ENCODE data around the gene EFNA3.

EFNA3 gene

GRCh38 chr1:155131285-155131684 is 52.6 kb downstream of the EFNA3 start:
- Histone ChIP-seq H3K36me3 (ENCODE audit: control insufficient read depth, insufficient read depth, low read length) (no peaks in the 10 kb centered on the region), H3K27me3 (ENCODE audit: control insufficient read depth, insufficient read depth, low read length, poor library complexity, severe bottlenecking) (peaks cover 45% of the 10 kb centered on the region), H3K9me3 (ENCODE audit: control insufficient read depth, low read length) (no peaks in the 10 kb centered on the region), H3K4me3 (ENCODE audit: insufficient read depth, low read depth, low read length) (no peak overlapping the region), H3K27ac (ENCODE audit: insufficient read depth, low read depth, low read length, poor library complexity, severe bottlenecking) (no peak overlapping the region), H3K4me1 (ENCODE audit: control insufficient read depth, insufficient read depth, low read length) (peaks cover 45% of the 10 kb centered on the region)
- WGBS, 2 experiments: 95 to 96% methylated on average over 8 of the region's 8 CpGs

- Histone ChIP-seq H3K4me3 (ENCODE audit: insufficient read depth, low read depth, low read length) (no peak overlapping the region), H3K9me3 (ENCODE audit: control insufficient read depth, low read length) (no peaks in the 10 kb centered on the region), H3K27ac (ENCODE audit: insufficient read depth, low read depth, low read length, poor library complexity, severe bottlenecking) (no peak overlapping the region), H3K27me3 (ENCODE audit: control insufficient read depth, insufficient read depth, low read length, poor library complexity, severe bottlenecking) (peaks cover 40% of the 10 kb centered on the region), H3K36me3 (ENCODE audit: control insufficient read depth, insufficient read depth, low read length) (no peaks in the 10 kb centered on the region), H3K4me1 (ENCODE audit: control insufficient read depth, insufficient read depth, low read length) (peaks cover 41% of the 10 kb centered on the region)
- 71 to 82% methylated on average over 1 of the region's 2 CpGs for WGBS, 2 experiments
Observed at GRCh38 chr1:155131856-155132255, 53.2 kb downstream of the EFNA3 start.

GRCh38 chr1:155133799-155134281 is 55.2 kb downstream of the EFNA3 start:
- H3K4me1 ChIP-seq (ENCODE audit: control insufficient read depth, insufficient read depth, low read length): peaks cover 28% of the 10 kb centered on the region
- H3K4me3 ChIP-seq (ENCODE audit: insufficient read depth, low read depth, low read length): no peak overlapping the region
- H3K27me3 ChIP-seq (ENCODE audit: control insufficient read depth, insufficient read depth, low read length, poor library complexity, severe bottlenecking): peaks cover 20% of the 10 kb centered on the region
- H3K9me3 ChIP-seq (ENCODE audit: control insufficient read depth, low read length): no peaks in the 10 kb centered on the region
- H3K27ac ChIP-seq (ENCODE audit: insufficient read depth, low read depth, low read length, poor library complexity, severe bottlenecking): no peak overlapping the region
- 88 to 94% methylated on average over 7 of the region's 7 CpGs for WGBS, 2 experiments
- no peaks in the 10 kb centered on the region for H3K36me3 ChIP-seq (ENCODE audit: control insufficient read depth, insufficient read depth, low read length)

- no peaks in the 10 kb centered on the region for H3K9me3 ChIP-seq (ENCODE audit: control insufficient read depth, low read length)
- no peak overlapping the region for H3K4me3 ChIP-seq (ENCODE audit: insufficient read depth, low read depth, low read length)
- H3K27ac ChIP-seq (ENCODE audit: insufficient read depth, low read depth, low read length, poor library complexity, severe bottlenecking): no peak overlapping the region
- 60 to 72% methylated on average over 1 of the region's 1 CpG for WGBS, 2 experiments
- peaks cover 24% of the 10 kb centered on the region for H3K4me1 ChIP-seq (ENCODE audit: control insufficient read depth, insufficient read depth, low read length)
- peaks cover 15% of the 10 kb centered on the region for H3K27me3 ChIP-seq (ENCODE audit: control insufficient read depth, insufficient read depth, low read length, poor library complexity, severe bottlenecking)
- no peaks in the 10 kb centered on the region for H3K36me3 ChIP-seq (ENCODE audit: control insufficient read depth, insufficient read depth, low read length)
Observed at GRCh38 chr1:155134322-155134721, 55.7 kb downstream of the EFNA3 start.

- H3K36me3 ChIP-seq (ENCODE audit: control insufficient read depth, insufficient read depth, low read length): no peaks in the 10 kb centered on the region
- no peak overlapping the region for H3K27ac ChIP-seq (ENCODE audit: insufficient read depth, low read depth, low read length, poor library complexity, severe bottlenecking)
- H3K27me3 ChIP-seq (ENCODE audit: control insufficient read depth, insufficient read depth, low read length, poor library complexity, severe bottlenecking): peaks cover 9% of the 10 kb centered on the region
- no peaks in the 10 kb centered on the region for H3K9me3 ChIP-seq (ENCODE audit: control insufficient read depth, low read length)
- WGBS, 2 experiments: 8 to 10% methylated on average over 18 of the region's 18 CpGs
- peak overlapping the region; percentile 57 for H3K4me3 ChIP-seq (ENCODE audit: insufficient read depth, low read depth, low read length)
- H3K4me1 ChIP-seq (ENCODE audit: control insufficient read depth, insufficient read depth, low read length): peaks cover 18% of the 10 kb centered on the region
Observed at GRCh38 chr1:155134880-155135414, 56.3 kb downstream of the EFNA3 start.

- H3K9me3 ChIP-seq (ENCODE audit: control insufficient read depth, low read length): no peaks in the 10 kb centered on the region
- H3K27ac ChIP-seq (ENCODE audit: insufficient read depth, low read depth, low read length, poor library complexity, severe bottlenecking): peak within 1 kb of the TSS; percentile 86
- no peaks in the 10 kb centered on the region for H3K36me3 ChIP-seq (ENCODE audit: control insufficient read depth, insufficient read depth, low read length)
- WGBS, 2 experiments: 0% methylated on average over 52 of the region's 52 CpGs
- H3K4me3 ChIP-seq (ENCODE audit: insufficient read depth, low read depth, low read length): peak within 1 kb of the TSS; percentile 57
- peaks cover 3% of the 10 kb centered on the region for H3K27me3 ChIP-seq (ENCODE audit: control insufficient read depth, insufficient read depth, low read length, poor library complexity, severe bottlenecking)
- H3K4me1 ChIP-seq (ENCODE audit: control insufficient read depth, insufficient read depth, low read length): peaks cover 12% of the 10 kb centered on the region
Observed at GRCh38 chr1:155135415-155136028, 56.9 kb downstream of the EFNA3 start, which contains the start of gene SLC50A1. SLC50A1 (plus strand) TSS chr1:155135852; CDS start chr1:155135912, 60 bp downstream.

GRCh38 chr1:155136748-155137147 is 58.1 kb downstream of the EFNA3 start:
- Histone ChIP-seq H3K27me3 (ENCODE audit: control insufficient read depth, insufficient read depth, low read length, poor library complexity, severe bottlenecking) (peaks cover 8% of the 10 kb centered on the region), H3K36me3 (ENCODE audit: control insufficient read depth, insufficient read depth, low read length) (no peaks in the 10 kb centered on the region), H3K4me3 (ENCODE audit: insufficient read depth, low read depth, low read length) (peak overlapping the region; percentile 57), H3K9me3 (ENCODE audit: control insufficient read depth, low read length) (no peaks in the 10 kb centered on the region), H3K4me1 (ENCODE audit: control insufficient read depth, insufficient read depth, low read length) (peaks cover 9% of the 10 kb centered on the region), H3K27ac (ENCODE audit: insufficient read depth, low read depth, low read length, poor library complexity, severe bottlenecking) (peak overlapping the region; percentile 42)
- 50 to 60% methylated on average over 6 of the region's 6 CpGs for WGBS, 2 experiments

All from ectodermal cell (in vitro differentiated cells).